ENCODE data around the gene IGFBP6.

The IGFBP6 gene

GRCh38 chr12:53122961-53123468, 25.5 kb downstream of the IGFBP6 start:
- TF ChIP-seq GATA1 (IDR thresholded peaks at IDR 0.05; ENCODE audit: low read depth, low read length) (no peak), POLR2A (IDR thresholded peaks at IDR 0.05; ENCODE audit: low read length) (no peak)
- DNase-seq: no peak

- TF ChIP-seq GATA1 (IDR thresholded peaks at IDR 0.05; ENCODE audit: low read depth, low read length) (no peak), POLR2A (IDR thresholded peaks at IDR 0.05; ENCODE audit: low read length) (no peak)
- no peak for DNase-seq
These were observed 26.3 kb downstream of the IGFBP6 start for GRCh38 chr12:53123578-53124351.

GRCh38 chr12:53124352-53124723, 26.9 kb downstream of the IGFBP6 start:
- DNase-seq: no peak
- TF ChIP-seq POLR2A (IDR thresholded peaks at IDR 0.05; ENCODE audit: low read length) (no peak), GATA1 (IDR thresholded peaks at IDR 0.05; ENCODE audit: low read depth, low read length) (no peak)

GRCh38 chr12:53127169-53127568, 29.7 kb downstream of the IGFBP6 start:
- TF ChIP-seq POLR2A (IDR thresholded peaks at IDR 0.05; ENCODE audit: low read length): no peak
- TF ChIP-seq GATA1 (IDR thresholded peaks at IDR 0.05; ENCODE audit: low read depth, low read length): no peak
- DNase-seq: no peak

GRCh38 chr12:53128780-53129569, 31.5 kb downstream of the IGFBP6 start:
- TF ChIP-seq GATA1 (IDR thresholded peaks at IDR 0.05; ENCODE audit: low read depth, low read length) (no peak), POLR2A (IDR thresholded peaks at IDR 0.05; ENCODE audit: low read length) (no peak)

GRCh38 chr12:53131844-53132243, 34.4 kb downstream of the IGFBP6 start:
- TF ChIP-seq POLR2A (IDR thresholded peaks at IDR 0.05; ENCODE audit: low read length) (no peak), GATA1 (IDR thresholded peaks at IDR 0.05; ENCODE audit: low read depth, low read length) (no peak)
- DNase-seq: no peak

More at GRCh38 chr12:53128780-53129569, 31.5 kb downstream of the IGFBP6 start:
- no peak for DNase-seq

GRCh38 chr12:53133722-53134121, 36.3 kb downstream of the IGFBP6 start:
- no peak for TF ChIP-seq POLR2A (IDR thresholded peaks at IDR 0.05; ENCODE audit: low read length)
- no peak for DNase-seq

- DNase-seq: no peak
- TF ChIP-seq POLR2A (IDR thresholded peaks at IDR 0.05; ENCODE audit: low read length) (no peak), GATA1 (IDR thresholded peaks at IDR 0.05; ENCODE audit: low read depth, low read length) (no peak)
These were observed 45.9 kb downstream of the IGFBP6 start for GRCh38 chr12:53143355-53143754.

GRCh38 chr12:53145383-53146260, 48.2 kb downstream of the IGFBP6 start:
- TF ChIP-seq POLR2A (IDR thresholded peaks at IDR 0.05; ENCODE audit: low read length) (no peak), GATA1 (IDR thresholded peaks at IDR 0.05; ENCODE audit: low read depth, low read length) (no peak)
- no peak for DNase-seq

- no peak for TF ChIP-seq POLR2A (IDR thresholded peaks at IDR 0.05; ENCODE audit: low read length)
- TF ChIP-seq GATA1 (IDR thresholded peaks at IDR 0.05; ENCODE audit: low read depth, low read length): no peak
- no peak for DNase-seq
These were observed 49.7 kb downstream of the IGFBP6 start for GRCh38 chr12:53147181-53147580.

GRCh38 chr12:53147653-53148052, 50.2 kb downstream of the IGFBP6 start:
- DNase-seq: no peak
- no peak for TF ChIP-seq GATA1 (IDR thresholded peaks at IDR 0.05; ENCODE audit: low read depth, low read length)
- TF ChIP-seq POLR2A (IDR thresholded peaks at IDR 0.05; ENCODE audit: low read length): no peak

- TF ChIP-seq GATA1 (IDR thresholded peaks at IDR 0.05; ENCODE audit: low read depth, low read length) (no peak), POLR2A (IDR thresholded peaks at IDR 0.05; ENCODE audit: low read length) (no peak)
These were observed 53.6 kb downstream of the IGFBP6 start for GRCh38 chr12:53151039-53151438.

More at GRCh38 chr12:53151039-53151438, 53.6 kb downstream of the IGFBP6 start:
- no peak for DNase-seq

Measured in erythroblast (primary cell).